GM23338 (cell line): Measurements from ENCODE around the gene ZBTB20. TPM values are rescaled to one million over a fixed set of nuclear protein-coding genes. Genes with fewer than 3 reads are reported as not detected.

Experiments used
- ATAC-seq: fragments of 200-7000 bp; cut with Tn5 transposase; 3 replicates; pipeline ENCODE4 v1.9.1; 2020
- DNase-seq: peaks from one replicate; pipeline ENCODE4 v3.0.0-alpha.2; 2015; ENCODE audit warnings: low spot score
- H2AFZ ChIP-seq: fragments of 200-600 bp; sonication (generic); 2 replicates; pipeline ENCODE4 v1.8.0; 2016; ENCODE audit warnings: antibody characterized with exemption, mild to moderate bottlenecking, moderate library complexity
- H3F3A ChIP-seq: fragments of 200-600 bp; sonication (generic); replicated peaks from 2 replicates; pipeline ENCODE4 v1.8.0; 2017; ENCODE audit warnings: antibody characterized with exemption, mixed run types, low read depth
- H3K27ac ChIP-seq: fragments of 200-600 bp; sonication (generic); 2 replicates; pipeline ENCODE4 v1.6.1; 2016; ENCODE audit warnings: low read depth
- H3K27me3 ChIP-seq: fragments of 200-600 bp; sonication (generic); 2 replicates; pipeline ENCODE4 v1.8.0; 2016; ENCODE audit warnings: mild to moderate bottlenecking, mixed run types, moderate library complexity; ENCODE audit not compliant: insufficient read depth
- H3K36me3 ChIP-seq: fragments of 200-600 bp; sonication (generic); 2 replicates; pipeline ENCODE4 v1.8.0; 2016; ENCODE audit warnings: mild to moderate bottlenecking; ENCODE audit not compliant: insufficient read depth
- H3K4me1 ChIP-seq: fragments of 200-600 bp; sonication (generic); 2 replicates; pipeline ENCODE4 v1.8.0; 2016; ENCODE audit warnings: mild to moderate bottlenecking, moderate library complexity; ENCODE audit not compliant: insufficient read depth
- H3K4me2 ChIP-seq: fragments of 200-600 bp; sonication (generic); 2 replicates; pipeline ENCODE4 v1.7.1; 2017; ENCODE audit warnings: mixed run types
- H3K4me3 ChIP-seq: fragments of 200-600 bp; sonication (generic); 2 replicates; pipeline ENCODE4 v1.6.1; 2016; ENCODE audit warnings: mixed run types
- H3K79me2 ChIP-seq: fragments of 200-600 bp; sonication (generic); replicated peaks from 2 replicates; pipeline ENCODE4 v1.8.0; 2017; ENCODE audit warnings: mild to moderate bottlenecking; ENCODE audit not compliant: insufficient read depth
- H3K9me2 ChIP-seq: fragments of 200-600 bp; sonication (generic); 2 replicates; pipeline ENCODE4 v1.8.0; 2017; ENCODE audit not compliant: insufficient read depth
- H4K20me1 ChIP-seq: fragments of 200-600 bp; sonication (generic); replicated peaks from 2 replicates; pipeline ENCODE4 v1.8.0; 2017; ENCODE audit warnings: mild to moderate bottlenecking; ENCODE audit not compliant: insufficient read depth
- H3K27ac Mint-ChIP-seq: 2 replicates; pipeline ENCODE4 v1.8.0; 2020; ENCODE audit warnings: inconsistent platforms, mild to moderate bottlenecking, moderate library complexity, mixed read lengths
- H3K27me3 Mint-ChIP-seq: 3 replicates; pipeline ENCODE4 v1.8.0; 2022; ENCODE audit warnings: low read depth, mild to moderate bottlenecking, moderate library complexity, mixed read lengths, inconsistent platforms; ENCODE audit not compliant: insufficient read depth, poor library complexity
- H3K36me3 Mint-ChIP-seq: 3 replicates; pipeline ENCODE4 v1.8.0; 2021; ENCODE audit warnings: low read depth, mild to moderate bottlenecking, inconsistent platforms, moderate library complexity, mixed read lengths
- H3K4me1 Mint-ChIP-seq: 3 replicates; pipeline ENCODE4 v1.8.0; 2020; ENCODE audit warnings: mild to moderate bottlenecking, inconsistent platforms, mixed read lengths
- H3K4me3 Mint-ChIP-seq: 3 replicates; pipeline ENCODE4 v1.8.0; 2021; ENCODE audit warnings: moderate library complexity, mild to moderate bottlenecking, inconsistent platforms, mixed read lengths
- H3K9me3 Mint-ChIP-seq: 3 replicates; pipeline ENCODE4 v1.8.0; 2020; ENCODE audit warnings: moderate library complexity, mild to moderate bottlenecking, inconsistent platforms, mixed read lengths
- CREB1 ChIP-seq: fragments of 250-450 bp; sonication (Bioruptor Pico); IDR thresholded peaks from 2 replicates; pipeline ENCODE4 v1.5.0; 2020; ENCODE audit warnings: low read depth, mild to moderate bottlenecking, moderate library complexity
- POLR2AphosphoS5 ChIP-seq: IDR thresholded peaks from 2 replicates; pipeline ENCODE4 v1.6.1; 2016; ENCODE audit warnings: antibody characterized with exemption, low read depth
- ZNF331 ChIP-seq: fragments of 250-450 bp; sonication (Bioruptor Pico); IDR thresholded peaks from 2 replicates; pipeline ENCODE4 v1.5.0; 2020; ENCODE audit warnings: low read depth, mild to moderate bottlenecking, moderate library complexity
- ZNF462 ChIP-seq: fragments of 250-450 bp; sonication (Bioruptor Pico); IDR thresholded peaks from 2 replicates; pipeline ENCODE4 v1.5.0; 2020; ENCODE audit warnings: mild to moderate bottlenecking, moderate library complexity
- polyA plus RNA-seq: library from polyadenylated mRNA; unstranded; fragments of >200 nt; fragmentation: Nextera tagmentation; extraction: Ambion mirVana; gene quantifications from 2 replicates; pipeline ENCODE4 v1.2.1, GENCODE V29; 2016
- total RNA-seq: library from RNA; depleted of rRNA; stranded (reverse); fragments of >200 nt; shearing (Covaris generic); gene quantifications from 2 replicates; pipeline ENCODE4 v1.2.3, GENCODE V29; 2014
- TF ChIP-seq, protein P1 (sequence below): IDR thresholded peaks from one replicate; pipeline ENCODE4 v1.6.1; 2018; ENCODE audit warnings: antibody characterized with exemption; ENCODE audit not compliant: unreplicated experiment

The ZBTB20 gene
- total and polyA plus RNA-seq, 2 experiments from 2014 or later: 2.0 to 3.3 TPM

- no peak for TF ChIP-seq ZNF462 (CRISPR knock-in tag)
- no peak for TF ChIP-seq POLR2AphosphoS5
Measured at GRCh38 chr3:114687151-114687550, 459.9 kb downstream of the ZBTB20 start (continued).

DNA sequence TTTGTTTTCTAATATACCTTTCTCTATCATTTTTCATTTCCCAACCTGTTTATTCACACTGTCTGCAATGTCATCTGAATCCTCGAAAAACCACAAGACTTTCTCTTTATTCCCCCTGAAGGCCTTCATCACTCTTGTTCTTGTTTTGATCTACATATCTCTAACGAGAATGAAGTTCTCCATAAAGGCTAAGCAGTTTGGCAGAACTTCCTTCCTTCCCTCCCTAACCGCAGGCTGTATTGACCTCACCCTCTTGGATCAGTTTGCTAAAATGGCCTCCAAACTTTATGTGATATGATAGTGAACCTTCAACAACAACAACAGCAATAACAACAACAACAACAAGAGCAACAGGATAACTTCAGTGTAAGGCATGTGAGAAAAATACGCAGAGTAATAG lies 460.5 kb downstream of the ZBTB20 start:
- peaks cover 4% of the 10 kb centered on the region for H3K27me3 Mint-ChIP-seq
- no peaks in the 10 kb centered on the region for H3K36me3 Mint-ChIP-seq
- peak overlapping the region; percentile 66 for H3K27ac Mint-ChIP-seq
- DNase-seq: no peak
- no peak overlapping the region for H3K4me3 Mint-ChIP-seq
- no peak for ATAC-seq
- Histone ChIP-seq H3K9me2 (no peaks in the 10 kb centered on the region), H3K79me2 (no peaks in the 10 kb centered on the region), H3K4me3 (no peak overlapping the region), H3K27ac (no peak overlapping the region), H2AFZ (peak overlapping the region; percentile 49; the same call in 1 of the 2 replicates), H4K20me1 (no peaks in the 10 kb centered on the region), H3K4me1 (peaks cover 26% of the 10 kb centered on the region), H3K4me2 (0 out of 2 replicates have a peak overlapping the region, but pooled peaks have one; percentile 5), H3F3A (no peaks in the 10 kb centered on the region), H3K36me3 (no peaks in the 10 kb centered on the region), H3K27me3 (no peaks in the 10 kb centered on the region)
- H3K4me1 Mint-ChIP-seq: peaks cover 19% of the 10 kb centered on the region
- H3K9me3 Mint-ChIP-seq: no peaks in the 10 kb centered on the region
- TF ChIP-seq ZNF331 (CRISPR knock-in tag): no peak
- TF ChIP-seq ZNF462 (CRISPR knock-in tag): no peak
- TF ChIP-seq POLR2AphosphoS5: no peak
- TF ChIP-seq CREB1 (CRISPR knock-in tag): no peak
- TF ChIP-seq, protein P1, sequence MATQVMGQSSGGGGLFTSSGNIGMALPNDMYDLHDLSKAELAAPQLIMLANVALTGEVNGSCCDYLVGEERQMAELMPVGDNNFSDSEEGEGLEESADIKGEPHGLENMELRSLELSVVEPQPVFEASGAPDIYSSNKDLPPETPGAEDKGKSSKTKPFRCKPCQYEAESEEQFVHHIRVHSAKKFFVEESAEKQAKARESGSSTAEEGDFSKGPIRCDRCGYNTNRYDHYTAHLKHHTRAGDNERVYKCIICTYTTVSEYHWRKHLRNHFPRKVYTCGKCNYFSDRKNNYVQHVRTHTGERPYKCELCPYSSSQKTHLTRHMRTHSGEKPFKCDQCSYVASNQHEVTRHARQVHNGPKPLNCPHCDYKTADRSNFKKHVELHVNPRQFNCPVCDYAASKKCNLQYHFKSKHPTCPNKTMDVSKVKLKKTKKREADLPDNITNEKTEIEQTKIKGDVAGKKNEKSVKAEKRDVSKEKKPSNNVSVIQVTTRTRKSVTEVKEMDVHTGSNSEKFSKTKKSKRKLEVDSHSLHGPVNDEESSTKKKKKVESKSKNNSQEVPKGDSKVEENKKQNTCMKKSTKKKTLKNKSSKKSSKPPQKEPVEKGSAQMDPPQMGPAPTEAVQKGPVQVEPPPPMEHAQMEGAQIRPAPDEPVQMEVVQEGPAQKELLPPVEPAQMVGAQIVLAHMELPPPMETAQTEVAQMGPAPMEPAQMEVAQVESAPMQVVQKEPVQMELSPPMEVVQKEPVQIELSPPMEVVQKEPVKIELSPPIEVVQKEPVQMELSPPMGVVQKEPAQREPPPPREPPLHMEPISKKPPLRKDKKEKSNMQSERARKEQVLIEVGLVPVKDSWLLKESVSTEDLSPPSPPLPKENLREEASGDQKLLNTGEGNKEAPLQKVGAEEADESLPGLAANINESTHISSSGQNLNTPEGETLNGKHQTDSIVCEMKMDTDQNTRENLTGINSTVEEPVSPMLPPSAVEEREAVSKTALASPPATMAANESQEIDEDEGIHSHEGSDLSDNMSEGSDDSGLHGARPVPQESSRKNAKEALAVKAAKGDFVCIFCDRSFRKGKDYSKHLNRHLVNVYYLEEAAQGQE: no peak
